Cardiac fibroblast (primary cell): ENCODE measurements around the gene BTBD9.
"Not testable (repeated sequence)": the region's sequence is repeated elsewhere in the genome, so short reads cannot be mapped to it uniquely, and the experiment has no call there.

Experiments
- DNase-seq, 2 donors: peaks; one replicate each; pipeline versions ENCODE4 v3.0.0 to v3.0.0-alpha.2; 2010; ENCODE audit warnings: low read depth in 2 of 2
- H3K4me3 ChIP-seq, 2 donors: replicated peaks in 1 of 2; 1 replicate in 1 of 2; 2 replicates in 1 of 2; pipeline ENCODE4 v1.5.1; 2011; ENCODE audit warnings: low read depth in 2 of 2, low read length in 2 of 2, mild to moderate bottlenecking in 2 of 2, moderate library complexity in 1 of 2
- TF ChIP-seq, protein P1 (sequence below): IDR thresholded peaks from one replicate; pipeline ENCODE4 v1.5.1; 2011; ENCODE audit warnings: low read depth, mild to moderate bottlenecking, low read length, inconsistent platforms

Gene BTBD9

DNA sequence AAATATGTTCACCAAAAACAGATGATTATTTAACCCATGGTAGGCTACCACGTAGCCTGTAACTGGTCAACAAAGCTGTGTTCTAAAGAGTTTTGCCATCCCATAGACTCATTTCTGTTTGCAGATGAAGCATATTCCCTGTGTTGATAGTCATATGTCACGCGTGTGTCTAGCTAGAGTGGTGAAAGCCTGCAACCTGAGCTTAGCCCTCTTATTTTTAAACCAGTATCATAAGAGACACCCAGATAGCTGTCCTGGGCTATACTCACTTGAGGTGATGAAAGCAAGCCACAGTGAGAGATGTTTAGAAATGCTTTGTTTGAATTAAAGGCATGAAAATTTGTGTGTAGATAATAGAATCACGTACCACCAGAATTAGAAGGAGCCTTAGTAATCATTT, 512.4 kb downstream of the BTBD9 start:
- no peak for DNase-seq
- H3K4me3 ChIP-seq: no peak overlapping the region
- TF ChIP-seq, protein P1, sequence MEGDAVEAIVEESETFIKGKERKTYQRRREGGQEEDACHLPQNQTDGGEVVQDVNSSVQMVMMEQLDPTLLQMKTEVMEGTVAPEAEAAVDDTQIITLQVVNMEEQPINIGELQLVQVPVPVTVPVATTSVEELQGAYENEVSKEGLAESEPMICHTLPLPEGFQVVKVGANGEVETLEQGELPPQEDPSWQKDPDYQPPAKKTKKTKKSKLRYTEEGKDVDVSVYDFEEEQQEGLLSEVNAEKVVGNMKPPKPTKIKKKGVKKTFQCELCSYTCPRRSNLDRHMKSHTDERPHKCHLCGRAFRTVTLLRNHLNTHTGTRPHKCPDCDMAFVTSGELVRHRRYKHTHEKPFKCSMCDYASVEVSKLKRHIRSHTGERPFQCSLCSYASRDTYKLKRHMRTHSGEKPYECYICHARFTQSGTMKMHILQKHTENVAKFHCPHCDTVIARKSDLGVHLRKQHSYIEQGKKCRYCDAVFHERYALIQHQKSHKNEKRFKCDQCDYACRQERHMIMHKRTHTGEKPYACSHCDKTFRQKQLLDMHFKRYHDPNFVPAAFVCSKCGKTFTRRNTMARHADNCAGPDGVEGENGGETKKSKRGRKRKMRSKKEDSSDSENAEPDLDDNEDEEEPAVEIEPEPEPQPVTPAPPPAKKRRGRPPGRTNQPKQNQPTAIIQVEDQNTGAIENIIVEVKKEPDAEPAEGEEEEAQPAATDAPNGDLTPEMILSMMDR: no peak

DNA sequence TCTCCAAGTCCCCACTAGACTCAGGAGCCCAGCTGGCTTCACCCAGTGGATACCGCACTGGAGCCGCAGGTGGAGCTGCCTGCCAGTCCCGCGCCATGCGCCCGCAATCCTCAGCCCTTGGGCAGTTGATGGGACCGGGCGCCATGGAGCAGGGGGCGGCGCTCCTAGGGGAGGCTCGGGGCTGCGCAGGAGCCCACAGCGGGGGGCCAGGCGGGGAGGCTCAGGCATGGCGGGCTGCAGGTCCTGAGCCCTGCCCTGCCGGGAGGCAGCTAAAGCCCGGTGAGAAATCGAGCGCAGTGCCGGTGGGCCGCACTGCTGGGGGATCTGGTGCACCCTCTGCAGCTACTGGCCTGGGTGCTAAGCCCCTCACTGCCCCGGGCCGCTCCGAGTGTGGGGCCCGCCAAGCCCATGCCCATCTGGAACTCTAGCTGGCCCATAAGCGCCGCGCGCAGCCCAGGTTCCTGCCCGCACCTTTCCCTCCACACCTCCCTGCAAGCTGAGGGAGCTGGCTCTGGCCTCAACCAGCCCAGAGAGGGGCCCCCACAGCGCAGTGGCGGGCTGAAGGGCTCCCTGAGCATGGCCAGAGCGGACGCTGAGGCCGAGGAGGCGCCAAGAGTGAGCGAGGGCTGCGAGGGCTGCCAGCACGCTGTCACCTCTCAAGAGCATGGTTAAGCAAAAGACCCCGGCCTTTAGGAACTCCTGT, 515.4 kb downstream of the BTBD9 start:
- H3K4me3 ChIP-seq, DNase-seq: not testable (repeated sequence)

DNA sequence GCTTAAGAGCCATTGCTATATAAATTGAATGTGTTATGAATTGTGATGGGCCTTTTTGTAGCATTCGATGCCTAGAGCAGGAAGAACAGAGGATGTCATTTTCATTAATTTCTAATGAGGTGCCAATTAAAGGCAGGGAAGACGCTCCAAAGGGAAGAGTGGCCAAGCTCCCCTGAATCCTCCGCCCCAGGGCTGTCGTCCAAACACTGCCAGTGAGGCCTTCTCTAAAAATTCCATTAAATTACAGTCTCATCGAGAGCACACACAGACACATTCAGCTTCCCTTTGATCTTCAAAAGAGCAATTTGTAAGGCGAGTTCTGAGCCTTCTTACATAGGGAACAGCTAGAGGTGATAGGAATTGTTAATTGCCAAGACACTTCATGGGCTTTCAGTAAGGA, 520.2 kb downstream of the BTBD9 start:
- TF ChIP-seq, protein P1: no peak
- H3K4me3 ChIP-seq: no peak overlapping the region
- DNase-seq: no peak

DNA sequence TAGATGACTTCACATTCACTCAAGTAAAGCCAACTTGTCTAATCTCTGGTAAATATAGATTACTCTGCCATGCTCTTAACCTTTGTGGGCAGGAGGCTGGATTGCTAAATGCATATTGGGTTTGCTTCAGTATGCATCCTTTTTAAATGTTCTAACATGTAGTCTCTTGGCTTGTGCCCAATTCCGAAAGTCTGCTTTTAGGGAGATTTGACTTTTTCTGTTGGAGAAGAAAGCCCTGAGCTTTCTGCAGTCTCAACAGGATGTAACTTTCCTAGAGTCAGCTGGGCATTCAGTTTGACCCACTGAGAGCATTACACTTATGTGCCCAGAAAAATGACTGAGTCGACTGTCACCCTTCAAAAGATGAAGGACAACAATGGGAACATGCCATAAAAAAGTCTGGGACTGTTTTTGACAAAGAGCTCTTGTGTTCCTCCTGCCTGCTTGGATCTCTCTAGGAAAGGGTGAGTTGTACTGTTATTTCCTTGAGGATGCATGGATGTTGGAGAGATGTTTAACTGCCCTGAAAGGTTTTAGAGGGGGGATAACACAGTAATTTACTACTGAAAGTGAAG, 520.9 kb downstream of the BTBD9 start:
- TF ChIP-seq, protein P1: no peak
- no peak overlapping the region for H3K4me3 ChIP-seq
- DNase-seq: peak in 1 of 2 donors; percentile 8
